Cardiac muscle cell (in vitro differentiated cells and primary cell): Measurements from ENCODE around the gene SLC47A2. TPM values are rescaled to one million over a fixed set of nuclear protein-coding genes. Genes with fewer than 3 reads are reported as not detected.
A peak's percentile ranks its signal among the peaks of the same experiment; 100 is the strongest.

Experiments
- DNase-seq, 2 donors: peaks; one replicate each; pipeline versions ENCODE4 v3.0.0 to v3.0.0-alpha.2; 2010 to 2017; ENCODE audit warnings: low read depth in 1 of 2, low spot score in 1 of 2
- H3K27ac ChIP-seq: fragments of 200-600 bp; sonication (generic); 2 replicates; pipeline ENCODE4 v1.5.1; 2016
- H3K27me3 ChIP-seq: fragments of 200-600 bp; sonication (generic); 2 replicates; pipeline ENCODE4 v1.6.0; 2016; ENCODE audit warnings: control low read depth
- H3K36me3 ChIP-seq: fragments of 200-600 bp; sonication (generic); 2 replicates; pipeline ENCODE4 v1.5.1; 2016; ENCODE audit warnings: control low read depth
- H3K4me1 ChIP-seq: fragments of 200-600 bp; sonication (generic); 2 replicates; pipeline ENCODE4 v1.8.1; 2017; ENCODE audit warnings: low read depth, mild to moderate bottlenecking, mixed run types
- H3K4me3 ChIP-seq: fragments of 200-600 bp; sonication (generic); 2 replicates; pipeline ENCODE4 v1.5.1; 2016; ENCODE audit warnings: mild to moderate bottlenecking
- H3K9me3 ChIP-seq: fragments of 200-600 bp; sonication (generic); 2 replicates; pipeline ENCODE4 v1.5.1; 2017; ENCODE audit warnings: low read depth, mild to moderate bottlenecking, control low read depth
- CTCF ChIP-seq: IDR thresholded peaks from 2 replicates; pipeline ENCODE4 v1.5.1; 2012; ENCODE audit warnings: low read depth, mild to moderate bottlenecking, low read length
- polyA plus RNA-seq: library from polyadenylated mRNA; unstranded; fragments of >200 nt; fragmentation: Nextera tagmentation; extraction: Ambion mirVana; gene quantifications from 2 replicates; pipeline ENCODE4 v1.2.1, GENCODE V29; 2016
- total RNA-seq: library from RNA; depleted of rRNA; stranded (reverse); fragments of >200 nt; gene quantifications from 2 replicates; pipeline ENCODE4 v1.2.3, GENCODE V29; 2016

Gene SLC47A2
- total and polyA plus RNA-seq, 2 experiments from 2014 or later = 0.27 to 0.37 TPM

- H3K27me3 ChIP-seq = no peaks in the 10 kb centered on the region
- DNase-seq = no peak
- H3K4me1 ChIP-seq = no peaks in the 10 kb centered on the region
- H3K4me3 ChIP-seq = no peak overlapping the region
- no peak for TF ChIP-seq CTCF
- no peak overlapping the region for H3K27ac ChIP-seq
- H3K36me3 ChIP-seq = no peaks in the 10 kb centered on the region
- no peaks in the 10 kb centered on the region for H3K9me3 ChIP-seq
Measured at GRCh38 chr17:19713462-19713861, 2.9 kb downstream of the SLC47A2 start.

GRCh38 chr17:19712436-19713004 is 3.9 kb downstream of the SLC47A2 start:
- Histone ChIP-seq H3K27ac (no peak overlapping the region), H3K9me3 (no peaks in the 10 kb centered on the region), H3K36me3 (no peaks in the 10 kb centered on the region), H3K27me3 (no peaks in the 10 kb centered on the region), H3K4me3 (no peak overlapping the region), H3K4me1 (no peaks in the 10 kb centered on the region)
- TF ChIP-seq CTCF = no peak
- no peak for DNase-seq

- peaks cover 25% of the 10 kb centered on the region for H3K4me1 ChIP-seq
- H3K36me3 ChIP-seq = no peaks in the 10 kb centered on the region
- H3K9me3 ChIP-seq = no peaks in the 10 kb centered on the region
- no peak overlapping the region for H3K4me3 ChIP-seq
- no peak for DNase-seq
- no peak for TF ChIP-seq CTCF
- no peaks in the 10 kb centered on the region for H3K27me3 ChIP-seq
- H3K27ac ChIP-seq = no peak overlapping the region
Measured at GRCh38 chr17:19709841-19710240, 6.5 kb downstream of the SLC47A2 start.

GRCh38 chr17:19708431-19709175 is 7.8 kb downstream of the SLC47A2 start:
- no peak for DNase-seq
- no peaks in the 10 kb centered on the region for H3K9me3 ChIP-seq
- no peak overlapping the region for H3K4me3 ChIP-seq
- no peaks in the 10 kb centered on the region for H3K36me3 ChIP-seq
- no peak overlapping the region for H3K27ac ChIP-seq
- H3K4me1 ChIP-seq = peaks cover 38% of the 10 kb centered on the region
- H3K27me3 ChIP-seq = no peaks in the 10 kb centered on the region
- TF ChIP-seq CTCF = no peak

GRCh38 chr17:19707728-19708221 is 8.6 kb downstream of the SLC47A2 start:
- no peak for TF ChIP-seq CTCF
- Histone ChIP-seq H3K27me3 (no peaks in the 10 kb centered on the region), H3K9me3 (no peaks in the 10 kb centered on the region), H3K36me3 (no peaks in the 10 kb centered on the region), H3K27ac (peak overlapping the region; percentile 96), H3K4me1 (peaks cover 46% of the 10 kb centered on the region), H3K4me3 (no peak overlapping the region)
- no peak for DNase-seq
